ENCODE results near the gene AGPAT1.
"Not testable (repeated sequence)": the region's sequence is repeated elsewhere in the genome, so short reads cannot be mapped to it uniquely, and the experiment has no call there.

AGPAT1 gene

GRCh38 chr6:32146687-32147086 is 29.2 kb downstream of the AGPAT1 start:
- no peak for DNase-seq

DNA sequence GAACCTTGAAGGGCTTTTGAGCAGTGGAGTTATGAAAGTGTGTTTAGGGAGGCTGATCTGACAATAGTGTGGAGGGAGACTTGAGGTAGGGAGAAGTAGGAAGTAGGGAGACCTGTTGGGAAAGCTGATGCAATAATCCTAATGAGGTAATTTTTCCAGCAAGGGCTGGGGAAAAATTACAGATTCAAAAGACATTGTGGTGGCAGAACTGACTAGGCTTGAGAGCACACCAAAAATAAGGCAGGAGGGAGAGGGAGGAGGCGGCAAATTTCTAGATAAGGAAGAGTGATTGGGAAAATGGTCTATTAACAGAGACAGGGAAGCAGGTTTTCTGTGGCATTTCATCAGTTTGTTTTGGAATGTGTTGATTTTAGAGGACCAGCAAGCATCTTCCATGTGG is 29.6 kb downstream of the AGPAT1 start:
- DNase-seq, result no peak

- not testable (repeated sequence) for DNase-seq
Measured at GRCh38 chr6:32144238-32144637, 31.6 kb downstream of the AGPAT1 start.

- no peak for DNase-seq
Measured at GRCh38 chr6:32140420-32141046, 35.4 kb downstream of the AGPAT1 start.

- DNase-seq, result no peak
Measured at GRCh38 chr6:32139590-32139989, 36.3 kb downstream of the AGPAT1 start.

- DNase-seq, result no peak
Measured at GRCh38 chr6:32137454-32137853, 38.4 kb downstream of the AGPAT1 start.

DNA sequence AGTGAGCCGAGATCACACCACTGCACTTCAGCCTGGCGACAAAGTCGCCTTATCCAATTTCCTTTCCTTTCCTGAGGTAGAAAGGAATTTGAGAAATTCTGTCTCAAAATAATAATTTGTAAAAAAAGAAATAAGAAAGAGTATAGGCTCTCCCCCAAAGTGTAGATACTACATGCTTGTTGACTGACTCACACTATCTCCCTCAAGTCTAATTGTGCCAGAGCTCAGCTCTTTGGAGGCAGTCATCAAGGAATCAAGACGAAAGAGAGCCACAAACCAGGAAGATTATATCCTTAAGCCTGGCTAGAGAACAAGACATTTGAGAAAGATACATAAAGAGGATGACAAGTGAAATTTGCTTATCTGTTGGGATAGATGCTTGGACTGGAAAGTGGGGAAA is 42.1 kb downstream of the AGPAT1 start:
- no peak for DNase-seq

DNA sequence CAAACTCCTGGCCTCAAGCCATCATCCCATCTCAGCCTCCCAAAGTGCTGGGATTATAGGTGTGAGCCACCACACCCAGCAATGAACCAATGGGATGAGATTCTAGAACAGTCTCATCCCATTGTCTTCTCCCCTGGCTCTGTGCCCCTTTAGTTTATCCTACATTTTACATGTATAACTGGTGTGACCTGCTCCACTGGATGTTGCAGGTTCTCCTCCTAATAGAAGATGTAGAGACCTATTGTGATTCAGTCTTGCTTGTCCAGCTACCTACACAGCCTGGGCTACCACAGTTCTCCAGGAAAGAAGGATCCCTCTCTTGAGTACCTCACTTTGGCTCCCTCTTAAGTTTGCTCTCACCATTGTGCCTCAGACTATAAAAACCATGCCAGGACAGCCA is 43.8 kb downstream of the AGPAT1 start:
- DNase-seq, result no peak

- no peak for DNase-seq
Measured at GRCh38 chr6:32131439-32131948, 44.4 kb downstream of the AGPAT1 start.

DNA sequence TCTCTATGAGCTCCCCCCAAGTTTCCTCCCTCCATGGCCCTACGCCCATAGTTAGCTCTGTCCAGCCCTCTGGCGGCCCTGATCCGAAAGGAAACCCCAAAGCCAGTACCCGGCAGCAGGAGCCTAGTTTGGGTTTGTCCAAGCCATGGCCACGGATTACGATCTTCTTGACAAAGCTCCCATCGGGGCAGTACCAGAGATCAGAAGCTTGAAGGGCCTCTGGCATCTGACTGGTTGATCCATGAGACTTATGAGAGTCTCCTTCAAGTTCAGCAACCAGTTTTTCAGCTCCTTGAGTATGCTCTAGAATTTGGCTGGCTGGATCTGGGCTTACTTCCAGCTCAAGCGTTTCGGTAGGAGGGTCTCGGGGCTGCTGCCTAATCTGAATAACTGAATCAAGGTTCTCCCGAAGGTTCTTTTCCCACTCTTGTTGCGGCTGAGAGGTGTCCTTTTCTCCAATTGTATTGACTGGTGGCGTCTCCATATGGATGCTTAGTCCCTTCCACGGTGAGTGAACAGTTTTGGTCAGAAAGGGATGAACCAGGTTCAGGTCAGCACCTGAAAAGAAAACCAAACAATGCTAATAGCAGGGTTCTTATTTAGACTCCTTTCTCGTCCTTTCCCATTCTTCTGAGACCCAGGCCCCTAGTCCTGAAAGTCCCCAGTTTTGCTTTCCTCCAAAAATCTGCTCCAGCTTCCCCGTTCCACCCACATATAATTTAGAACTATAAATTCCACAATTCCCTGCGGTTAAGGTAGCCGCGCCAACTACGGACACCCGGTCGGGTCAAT is 46.4 kb downstream of the AGPAT1 start:
- DNase-seq, result peak; percentile 73

GRCh38 chr6:32128751-32129296 is 47.1 kb downstream of the AGPAT1 start:
- no peak for DNase-seq

DNA sequence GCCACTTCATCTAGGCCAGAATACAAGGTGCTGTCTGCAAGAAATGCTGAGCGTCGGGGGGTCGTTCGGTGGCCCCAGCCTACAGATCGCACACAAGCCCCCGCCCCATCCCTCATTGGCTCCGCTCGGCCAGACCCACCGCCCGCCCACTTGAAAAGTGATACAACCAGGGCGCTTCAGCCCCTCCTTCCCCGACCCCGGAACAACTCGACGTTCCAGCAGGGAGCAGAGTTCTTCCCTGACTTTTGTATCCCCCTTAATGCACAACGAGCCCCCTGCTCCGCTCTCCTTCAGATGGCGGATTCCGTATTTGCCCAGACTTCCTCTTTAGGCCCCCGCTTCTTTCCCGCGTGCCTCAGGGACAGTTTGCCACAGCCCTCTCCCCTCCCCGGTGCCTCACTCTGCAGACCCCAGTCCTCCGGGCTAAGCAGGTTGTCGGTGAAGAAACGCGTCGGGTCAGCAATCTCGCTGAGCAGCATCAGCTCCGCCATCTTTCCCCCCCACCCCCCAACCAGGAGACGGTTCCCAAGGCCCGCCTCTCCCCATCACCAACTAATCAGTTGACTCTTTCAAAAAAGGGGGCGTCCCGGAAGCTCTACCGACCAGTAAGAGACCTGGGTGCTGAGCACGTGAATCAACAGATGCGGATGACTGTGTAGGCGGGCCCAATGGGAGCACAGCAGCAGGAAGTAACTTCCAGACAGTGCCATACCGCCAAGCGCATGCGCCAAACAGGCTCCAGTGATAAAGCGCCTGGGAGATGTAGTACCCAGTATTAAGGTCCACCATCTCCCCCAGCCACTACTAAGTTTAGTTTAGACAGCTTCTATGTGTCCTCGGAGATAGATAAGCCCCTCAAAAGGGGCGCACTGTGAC is 47.9 kb downstream of the AGPAT1 start, which contains the start of gene ATF6B:
Gene ATF6B, minus strand, starts transcription at position 530 of the 876 bp plus-strand sequence. Its CDS starts 39 bp downstream, at position 491.
- DNase-seq, result peak; percentile 98

DNA sequence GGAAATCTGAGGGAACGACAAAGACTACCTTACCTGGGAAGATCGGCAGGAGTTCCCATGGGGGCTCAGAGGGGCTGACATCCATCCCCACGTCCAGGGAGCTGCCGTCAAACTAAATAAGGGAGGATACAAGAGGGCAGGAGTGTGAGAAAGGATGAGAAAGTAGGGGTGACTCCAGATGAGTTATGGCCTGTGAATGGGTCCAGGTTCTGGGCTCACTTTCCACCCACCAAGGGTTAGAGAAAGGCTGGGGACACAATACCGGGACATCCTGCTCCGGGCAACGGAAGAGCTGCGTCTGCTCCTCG is 48.5 kb downstream of the AGPAT1 start:
- no peak for DNase-seq

GRCh38 chr6:32126880-32127279 is 49.0 kb downstream of the AGPAT1 start:
- no peak for DNase-seq

GRCh38 chr6:32123681-32124080 is 52.2 kb downstream of the AGPAT1 start:
- DNase-seq, result no peak

DNA sequence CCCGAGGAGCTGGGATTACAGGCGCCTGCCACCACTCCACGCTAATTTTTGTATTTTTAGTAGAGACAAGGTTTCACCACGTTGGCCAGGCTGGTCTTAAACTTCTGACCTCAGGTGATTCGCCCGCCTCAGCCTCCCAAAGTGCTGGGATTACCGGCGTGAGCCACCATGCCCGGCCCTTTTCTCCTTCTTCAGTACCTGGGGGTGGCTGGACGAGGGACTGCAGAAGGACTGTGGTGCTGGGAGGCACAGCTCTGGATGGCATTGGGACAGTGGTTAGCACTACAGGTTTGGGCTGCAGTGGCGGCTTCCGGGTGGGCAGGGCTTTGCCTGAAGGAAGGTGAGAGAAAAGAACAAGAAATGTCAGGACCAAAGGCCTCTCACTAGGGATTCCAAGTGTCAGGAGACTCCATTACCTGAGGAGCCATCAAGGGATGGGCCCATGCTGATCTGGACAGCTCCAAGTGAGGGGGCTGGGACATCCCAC is 55.3 kb downstream of the AGPAT1 start:
- DNase-seq, result no peak

DNA sequence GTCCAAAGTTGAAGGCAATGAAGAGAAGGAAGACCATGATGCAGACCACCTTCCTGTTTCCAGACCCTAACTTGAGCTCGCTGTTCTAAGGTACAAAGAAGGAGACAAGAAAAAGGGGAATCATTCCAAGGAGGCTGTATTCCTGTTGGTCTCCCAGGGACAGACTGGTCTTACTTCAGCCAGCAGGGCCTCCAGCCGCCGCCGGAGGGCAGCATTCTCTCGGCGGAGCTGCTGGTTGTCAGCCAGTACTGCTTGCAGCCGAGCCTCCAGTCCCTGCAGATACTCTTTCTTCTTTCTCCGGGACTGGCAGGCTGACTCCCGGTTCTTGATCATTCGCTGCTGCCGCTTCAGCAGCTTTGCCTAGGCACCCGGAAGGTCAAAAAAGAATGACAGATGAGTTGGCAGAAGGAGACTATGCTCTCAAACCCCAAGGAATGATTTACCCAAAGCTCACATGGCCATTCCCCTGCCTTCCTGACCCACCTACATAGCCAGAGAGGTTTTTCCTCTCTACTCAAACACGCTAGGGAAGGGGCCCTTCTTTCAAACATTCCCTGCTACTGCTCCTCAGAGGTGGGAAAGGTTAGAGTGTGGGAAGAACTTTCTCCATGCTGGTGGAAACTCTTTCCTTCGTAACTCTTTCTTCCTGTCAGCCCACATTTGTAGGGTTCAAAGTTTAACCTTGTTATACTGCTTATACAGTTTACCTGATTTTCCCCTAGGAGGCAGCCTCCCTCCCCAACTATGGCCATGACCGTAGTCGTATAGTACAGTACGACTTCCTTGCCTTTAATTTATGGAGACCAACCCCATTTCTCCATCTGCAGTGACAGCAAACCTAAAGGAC is 56.9 kb downstream of the AGPAT1 start:
- DNase-seq, result peak; percentile 27

All from NCI-H1105 (cell line).